ENCODE measurements around the gene KRT86.
"Not testable (repeated sequence)": the region's sequence is repeated elsewhere in the genome, so short reads cannot be mapped to it uniquely, and the experiment has no call there.

The KRT86 gene

GRCh38 chr12:52298677-52299190 is 24.3 kb downstream of the KRT86 start:
- no peak overlapping the region for H3K27ac ChIP-seq
- H3K4me3 ChIP-seq (ENCODE audit: low read depth in 1 of 2, low read length in 1 of 2): no peak overlapping the region
- H3K27me3 ChIP-seq: peaks cover 53% of the 10 kb centered on the region
- no peaks in the 10 kb centered on the region for H3K9me3 ChIP-seq
- no peaks in the 10 kb centered on the region for H3K4me1 ChIP-seq (ENCODE audit: control insufficient read depth in 1 of 2, insufficient read depth in 1 of 2, low read depth in 1 of 2, low read length in 1 of 2)
- TF ChIP-seq CTCF (IDR thresholded peaks at IDR 0.05): no peak
- H3K36me3 ChIP-seq: no peaks in the 10 kb centered on the region

- Histone ChIP-seq H3K4me1 (ENCODE audit: control insufficient read depth in 1 of 2, insufficient read depth in 1 of 2, low read depth in 1 of 2, low read length in 1 of 2) (no peaks in the 10 kb centered on the region), H3K4me3 (ENCODE audit: low read depth in 1 of 2, low read length in 1 of 2) (no peak overlapping the region), H3K27me3 (peaks cover 54% of the 10 kb centered on the region), H3K9me3 (no peaks in the 10 kb centered on the region), H3K36me3 (no peaks in the 10 kb centered on the region), H3K27ac (no peak overlapping the region)
- TF ChIP-seq CTCF (IDR thresholded peaks at IDR 0.05): no peak
These were observed 26.6 kb downstream of the KRT86 start for GRCh38 chr12:52300796-52301691.

- H3K27ac ChIP-seq; H3K4me1 ChIP-seq (ENCODE audit: control insufficient read depth in 1 of 2, insufficient read depth in 1 of 2, low read depth in 1 of 2, low read length in 1 of 2); H3K9me3 ChIP-seq; H3K36me3 ChIP-seq; H3K4me3 ChIP-seq (ENCODE audit: low read depth in 1 of 2, low read length in 1 of 2): not testable (repeated sequence)
- peaks cover 56% of the 10 kb centered on the region for H3K27me3 ChIP-seq
These were observed 27.3 kb downstream of the KRT86 start for GRCh38 chr12:52301721-52302120.

GRCh38 chr12:52302242-52302914 is 27.9 kb downstream of the KRT86 start:
- H3K9me3 ChIP-seq; H3K27ac ChIP-seq; H3K4me1 ChIP-seq (ENCODE audit: control insufficient read depth in 1 of 2, insufficient read depth in 1 of 2, low read depth in 1 of 2, low read length in 1 of 2); H3K4me3 ChIP-seq (ENCODE audit: low read depth in 1 of 2, low read length in 1 of 2); H3K36me3 ChIP-seq: not testable (repeated sequence)
- peaks cover 56% of the 10 kb centered on the region for H3K27me3 ChIP-seq

GRCh38 chr12:52304941-52305411 is 30.5 kb downstream of the KRT86 start:
- not testable (repeated sequence) for H3K4me1 ChIP-seq (ENCODE audit: control insufficient read depth in 1 of 2, insufficient read depth in 1 of 2, low read depth in 1 of 2, low read length in 1 of 2); H3K4me3 ChIP-seq (ENCODE audit: low read depth in 1 of 2, low read length in 1 of 2); H3K36me3 ChIP-seq; H3K9me3 ChIP-seq; H3K27ac ChIP-seq
- H3K27me3 ChIP-seq: peaks cover 62% of the 10 kb centered on the region

- no peak for TF ChIP-seq CTCF (IDR thresholded peaks at IDR 0.05)
- H3K4me1 ChIP-seq (ENCODE audit: control insufficient read depth in 1 of 2, insufficient read depth in 1 of 2, low read depth in 1 of 2, low read length in 1 of 2): no peaks in the 10 kb centered on the region
- peaks cover 67% of the 10 kb centered on the region for H3K27me3 ChIP-seq
- no peaks in the 10 kb centered on the region for H3K9me3 ChIP-seq
- no peak overlapping the region for H3K4me3 ChIP-seq (ENCODE audit: low read depth in 1 of 2, low read length in 1 of 2)
- no peak overlapping the region for H3K27ac ChIP-seq
- H3K36me3 ChIP-seq: no peaks in the 10 kb centered on the region
These were observed 31.7 kb downstream of the KRT86 start for GRCh38 chr12:52305921-52306705.
